GM06990 (cell line): ENCODE data around the gene ARHGEF12.

Experiments used
- DNase-seq: peaks from one replicate; pipeline ENCODE4 v3.0.0-alpha.2; 2011; ENCODE audit not compliant: insufficient read length; ENCODE audit errors: extremely low read depth
- H3K27me3 ChIP-seq: replicated peaks from 2 replicates; pipeline ENCODE4 v1.6.0; 2011; ENCODE audit warnings: low read length; ENCODE audit not compliant: control insufficient read depth, insufficient read depth
- H3K36me3 ChIP-seq: 2 replicates; pipeline ENCODE4 v1.5.1; 2011; ENCODE audit warnings: low read length; ENCODE audit not compliant: control insufficient read depth, insufficient read depth
- H3K4me3 ChIP-seq: replicated peaks from 2 replicates; pipeline ENCODE4 v1.5.1; 2011; ENCODE audit warnings: low read depth, mild to moderate bottlenecking, control low read depth, low read length
- TF ChIP-seq, protein P1 (sequence below): IDR thresholded peaks from 2 replicates; pipeline ENCODE4 v1.5.1; 2011; ENCODE audit warnings: low read length, control low read depth, mild to moderate bottlenecking, inconsistent platforms; ENCODE audit not compliant: insufficient read depth, poor library complexity, severe bottlenecking

ARHGEF12 gene

DNA sequence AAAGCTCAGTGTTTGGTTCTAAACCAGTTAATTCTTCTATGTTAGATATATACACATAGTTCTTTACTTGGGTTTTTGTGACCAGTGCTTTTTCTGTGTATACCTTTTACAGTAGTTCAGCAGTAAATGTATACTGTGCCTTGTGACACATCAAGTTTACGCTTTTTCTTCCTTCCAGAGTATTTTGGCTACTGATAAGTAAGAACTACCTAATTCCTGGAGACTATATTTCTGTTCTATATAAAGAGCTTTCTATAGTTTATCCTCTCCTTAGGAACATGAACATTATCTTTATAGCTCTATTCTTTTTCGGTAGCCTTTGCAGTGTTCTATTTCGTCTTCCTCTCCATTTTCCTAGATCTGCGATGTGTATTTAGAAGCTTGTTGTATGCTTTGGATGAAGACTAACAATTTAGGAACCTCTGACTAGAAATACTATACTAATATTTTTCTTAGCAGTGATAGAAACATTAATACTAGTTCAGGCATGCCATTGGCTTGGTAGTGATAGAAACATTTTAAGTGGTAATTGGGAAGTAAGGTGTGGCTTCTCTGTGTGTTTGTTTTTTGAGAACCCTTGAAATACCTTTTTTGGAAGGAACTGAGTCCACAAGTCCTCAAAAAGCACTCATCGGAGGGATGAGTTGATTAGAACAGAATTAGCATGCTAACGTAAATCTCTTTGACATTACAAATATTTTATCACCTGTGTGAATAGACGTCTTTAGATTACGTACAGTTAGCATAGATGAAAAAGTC is 74.6 kb downstream of the ARHGEF12 start:
- DNase-seq = no peak
- Histone ChIP-seq H3K27me3 (no peaks in the 10 kb centered on the region), H3K4me3 (no peak overlapping the region), H3K36me3 (no peaks in the 10 kb centered on the region)
- TF ChIP-seq, protein P1, sequence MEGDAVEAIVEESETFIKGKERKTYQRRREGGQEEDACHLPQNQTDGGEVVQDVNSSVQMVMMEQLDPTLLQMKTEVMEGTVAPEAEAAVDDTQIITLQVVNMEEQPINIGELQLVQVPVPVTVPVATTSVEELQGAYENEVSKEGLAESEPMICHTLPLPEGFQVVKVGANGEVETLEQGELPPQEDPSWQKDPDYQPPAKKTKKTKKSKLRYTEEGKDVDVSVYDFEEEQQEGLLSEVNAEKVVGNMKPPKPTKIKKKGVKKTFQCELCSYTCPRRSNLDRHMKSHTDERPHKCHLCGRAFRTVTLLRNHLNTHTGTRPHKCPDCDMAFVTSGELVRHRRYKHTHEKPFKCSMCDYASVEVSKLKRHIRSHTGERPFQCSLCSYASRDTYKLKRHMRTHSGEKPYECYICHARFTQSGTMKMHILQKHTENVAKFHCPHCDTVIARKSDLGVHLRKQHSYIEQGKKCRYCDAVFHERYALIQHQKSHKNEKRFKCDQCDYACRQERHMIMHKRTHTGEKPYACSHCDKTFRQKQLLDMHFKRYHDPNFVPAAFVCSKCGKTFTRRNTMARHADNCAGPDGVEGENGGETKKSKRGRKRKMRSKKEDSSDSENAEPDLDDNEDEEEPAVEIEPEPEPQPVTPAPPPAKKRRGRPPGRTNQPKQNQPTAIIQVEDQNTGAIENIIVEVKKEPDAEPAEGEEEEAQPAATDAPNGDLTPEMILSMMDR = no peak

DNA sequence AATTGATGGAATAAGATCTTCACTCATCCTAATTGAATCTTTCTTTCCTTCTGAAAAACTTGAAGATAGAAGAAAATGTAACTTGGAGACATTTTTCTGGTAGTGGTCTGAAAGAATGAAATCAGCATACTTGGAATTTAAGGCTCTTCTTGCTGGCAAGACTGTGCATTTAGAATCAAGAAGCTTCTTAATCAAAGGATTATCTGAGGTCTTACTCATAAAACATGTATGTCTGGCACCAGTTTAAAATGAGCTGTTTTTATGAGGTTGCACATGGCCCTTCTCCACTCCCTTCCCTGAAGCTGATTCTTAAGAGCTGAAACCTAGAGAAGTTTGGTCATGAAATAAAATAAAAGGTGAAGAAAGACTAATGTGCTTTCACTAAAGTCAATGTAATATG is 77.3 kb downstream of the ARHGEF12 start:
- Histone ChIP-seq H3K36me3 (no peaks in the 10 kb centered on the region), H3K27me3 (no peaks in the 10 kb centered on the region), H3K4me3 (no peak overlapping the region)
- TF ChIP-seq, protein P1 = no peak
- no peak for DNase-seq

DNA sequence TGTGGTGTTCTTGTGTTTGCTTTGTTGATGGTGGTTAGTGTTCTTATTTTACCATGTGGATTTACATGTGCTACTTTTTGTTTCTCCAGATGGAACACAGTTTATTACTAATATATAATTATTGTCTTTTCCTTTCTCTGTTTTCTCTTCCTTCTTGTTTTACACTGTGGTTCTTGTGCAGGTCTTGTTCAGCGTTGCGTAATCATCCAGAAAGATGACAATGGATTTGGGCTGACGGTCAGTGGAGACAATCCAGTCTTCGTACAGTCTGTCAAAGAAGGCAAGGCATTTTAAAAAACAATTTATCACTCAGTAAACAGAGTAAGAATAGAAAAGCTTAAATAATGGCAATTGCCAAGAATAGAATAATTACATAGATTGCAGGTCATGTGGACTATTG is 84.4 kb downstream of the ARHGEF12 start:
- TF ChIP-seq, protein P1 = no peak
- H3K27me3 ChIP-seq = no peaks in the 10 kb centered on the region
- H3K36me3 ChIP-seq = no peaks in the 10 kb centered on the region; the same call in 1 of the 2 replicates
- no peak overlapping the region for H3K4me3 ChIP-seq
- no peak for DNase-seq

DNA sequence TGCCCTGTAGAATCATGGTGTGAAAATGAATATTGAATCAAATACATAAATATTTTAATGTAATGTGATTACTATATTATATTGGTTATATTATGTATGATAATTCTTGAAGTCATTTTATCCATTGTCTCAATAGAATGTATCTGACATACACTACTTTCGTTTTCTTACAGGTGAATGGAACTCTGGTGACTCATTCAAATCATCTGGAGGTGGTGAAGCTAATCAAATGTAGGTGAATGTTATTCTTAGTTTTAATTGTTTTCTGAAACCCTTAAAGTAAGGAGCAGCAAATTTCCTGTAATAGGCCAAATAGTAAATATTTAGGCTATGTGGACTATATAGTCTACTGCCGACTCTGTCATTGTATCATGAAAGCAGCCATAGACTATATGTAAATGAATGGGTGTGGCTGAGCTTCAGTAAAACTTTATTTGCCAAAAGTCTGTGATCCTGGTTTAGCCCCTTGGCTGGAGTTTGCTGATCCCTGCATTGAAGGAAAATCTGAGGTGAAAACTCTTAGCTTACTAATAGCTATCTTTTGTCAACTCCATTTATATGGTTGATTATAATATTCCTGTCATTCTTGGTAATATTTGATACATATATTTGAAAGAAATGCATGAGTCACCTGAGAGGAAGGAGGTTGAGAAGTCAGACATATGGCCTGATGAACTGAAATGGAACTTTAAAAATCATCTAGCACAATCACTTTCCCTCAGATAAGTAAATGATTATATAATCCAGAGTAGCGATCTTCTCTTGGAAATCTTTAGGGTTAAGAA is 88.2 kb downstream of the ARHGEF12 start:
- no peak for DNase-seq
- Histone ChIP-seq H3K36me3 (no peaks in the 10 kb centered on the region; the same call in 1 of the 2 replicates), H3K27me3 (no peaks in the 10 kb centered on the region), H3K4me3 (no peak overlapping the region)
- TF ChIP-seq, protein P1 = no peak

DNA sequence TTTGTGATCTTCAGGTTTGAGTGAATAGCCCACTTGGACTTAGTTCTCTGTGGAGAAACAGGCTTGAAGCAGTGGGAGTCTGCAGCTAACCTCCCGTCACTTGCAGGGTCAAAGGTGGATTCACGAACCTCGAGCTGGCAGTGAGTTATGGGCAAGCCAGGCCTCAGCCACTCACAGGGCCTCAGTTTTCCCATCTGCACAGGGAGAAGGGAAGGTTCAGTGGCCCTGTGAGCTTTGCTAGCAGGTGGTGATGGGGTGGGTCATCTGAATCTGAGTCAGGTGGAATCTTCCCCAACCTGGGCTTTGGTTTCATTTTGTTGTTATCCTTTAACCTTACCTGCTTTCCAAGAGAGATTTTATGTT is 88.7 kb downstream of the ARHGEF12 start:
- H3K27me3 ChIP-seq = no peaks in the 10 kb centered on the region
- H3K36me3 ChIP-seq = no peaks in the 10 kb centered on the region; the same call in 1 of the 2 replicates
- H3K4me3 ChIP-seq = no peak overlapping the region
- DNase-seq = no peak
- TF ChIP-seq, protein P1 = no peak
